Stimulated activated CD4-positive, alpha-beta T cell treated with anti-CD3 and anti-CD28 coated beads, Interleukin-4, amount 100 ng/mL, for 48 hours (primary cell): ENCODE measurements around the gene MMEL1.
A peak's percentile ranks its signal among the peaks of the same experiment; 100 is the strongest.
"Not testable (repeated sequence)": the region's sequence is repeated elsewhere in the genome, so short reads cannot be mapped to it uniquely, and the experiment has no call there.

Experiments used
- DNase-seq, 2 donors: peaks; one replicate each; pipeline ENCODE4 v3.0.0-alpha.2; 2020; ENCODE audit warnings: low read depth in 2 of 2

The MMEL1 gene

DNA sequence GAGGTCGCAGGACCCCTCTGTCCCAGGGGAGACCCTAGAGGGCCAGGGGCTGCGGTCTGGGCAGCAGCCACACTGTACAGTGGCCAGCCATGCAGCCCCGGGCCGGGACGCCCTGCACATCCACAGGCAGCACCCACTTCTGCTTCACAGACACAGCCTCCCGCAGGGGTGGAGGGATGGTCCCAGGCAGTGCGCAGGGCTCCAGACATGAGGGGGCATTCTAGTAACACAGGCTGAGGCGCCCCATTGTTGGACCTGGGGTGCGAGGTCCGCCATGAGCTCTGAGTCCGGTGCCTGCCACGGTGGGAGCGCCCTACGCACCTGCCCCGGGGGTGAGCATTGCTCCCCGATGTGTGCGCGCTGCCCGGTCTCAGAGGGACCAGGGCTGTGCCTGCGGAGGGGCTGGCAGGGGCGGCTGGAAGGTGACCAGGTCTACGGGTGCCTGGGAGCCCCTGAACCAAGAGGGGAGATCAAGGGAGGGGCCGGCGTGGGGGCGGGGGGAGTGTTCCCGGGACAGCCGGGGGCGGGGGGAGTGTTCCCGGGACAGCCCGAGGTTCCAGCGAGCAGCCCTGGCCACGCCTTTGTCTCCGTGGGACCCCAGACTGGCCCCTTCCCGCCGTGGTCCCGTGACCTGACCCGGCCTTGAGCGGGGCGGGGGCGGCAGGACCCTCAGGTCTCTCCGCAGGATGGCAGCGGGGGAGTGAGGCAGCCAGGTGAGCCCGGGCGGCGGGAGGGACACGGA lies 4.5 kb downstream of the MMEL1 start:
- no peak for DNase-seq

DNA sequence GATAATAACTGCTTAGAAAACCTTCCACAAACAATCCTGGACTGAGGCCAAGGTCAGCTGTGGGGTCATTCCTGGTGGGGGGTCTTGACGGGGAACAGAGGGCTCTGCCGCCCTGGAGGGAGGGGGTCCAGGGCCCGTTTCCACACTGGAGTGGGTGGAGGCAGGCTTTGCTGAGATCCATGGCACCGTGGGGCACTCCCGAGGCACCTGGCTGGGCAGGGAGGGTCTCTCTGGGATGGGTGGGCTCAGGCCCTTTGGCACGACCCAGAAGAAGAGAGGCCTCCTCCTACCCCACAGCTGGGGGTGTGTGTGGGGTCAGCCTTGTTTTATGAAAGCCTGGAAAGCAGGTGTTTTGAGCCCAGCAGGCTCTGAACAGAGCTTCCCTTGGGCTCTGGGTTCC lies 5.1 kb downstream of the MMEL1 start:
- DNase-seq, result no peak

- DNase-seq, result not testable (repeated sequence)
Measured at GRCh38 chr1:2625748-2626147, 7.1 kb downstream of the MMEL1 start.

DNA sequence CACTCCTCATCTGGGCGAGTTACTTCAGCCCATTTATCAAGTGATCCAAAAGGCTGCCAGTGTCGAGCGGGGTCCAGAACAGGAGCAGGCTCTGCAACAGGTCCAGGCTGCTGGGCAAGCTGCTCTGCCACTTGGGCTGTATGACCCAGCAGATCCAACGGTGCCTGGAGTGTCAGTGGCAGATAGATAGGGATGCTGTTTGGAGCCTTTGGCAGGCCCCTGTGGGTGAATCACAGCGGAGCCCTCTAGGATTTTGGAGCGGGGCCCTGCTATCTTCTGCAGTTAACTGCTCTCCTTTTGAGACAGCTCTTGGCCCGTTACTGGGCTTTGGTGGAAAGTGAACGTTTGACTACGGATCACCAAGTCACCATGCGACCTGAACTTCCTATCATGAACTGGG lies 7.5 kb downstream of the MMEL1 start:
- no peak for DNase-seq

GRCh38 chr1:2624735-2625300 lies 8.0 kb downstream of the MMEL1 start:
- DNase-seq, result no peak

DNA sequence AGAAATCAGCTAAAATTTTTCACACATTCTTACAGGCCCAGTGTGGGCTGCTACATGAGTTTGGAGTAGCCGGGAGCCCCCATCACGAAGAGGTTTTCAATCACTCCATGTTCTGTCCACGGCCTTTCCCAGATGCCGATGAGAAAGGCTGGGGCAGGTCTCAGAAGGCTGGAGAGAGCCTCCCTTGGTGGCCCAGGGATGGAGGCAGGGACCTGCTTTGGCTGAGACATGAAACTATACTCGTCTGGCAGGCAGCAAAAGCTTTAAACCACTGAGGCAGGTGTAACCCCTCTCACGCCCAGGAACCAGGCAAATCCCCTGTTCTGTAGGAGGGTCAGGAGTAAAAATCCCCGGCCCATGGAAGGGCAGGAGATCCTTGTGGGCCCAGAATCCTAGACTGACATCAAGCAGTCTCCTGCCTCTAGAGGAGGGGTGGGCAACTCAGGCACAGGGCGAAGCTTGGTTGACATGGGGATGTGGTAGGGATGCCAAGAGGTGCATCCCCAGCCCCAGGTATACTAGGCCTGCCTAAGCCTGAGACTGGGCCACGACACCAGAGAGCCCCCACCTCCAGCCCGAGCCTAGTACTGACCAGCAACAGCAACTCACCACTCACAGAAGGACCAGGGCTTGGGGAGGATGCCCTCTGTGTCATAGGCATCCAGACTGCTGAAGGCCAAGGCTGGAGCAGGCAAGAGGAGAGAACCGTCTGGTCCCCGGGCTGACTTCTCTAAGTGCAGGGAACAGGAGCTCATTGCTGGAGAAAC lies 9.1 kb downstream of the MMEL1 start:
- DNase-seq, result no peak

GRCh38 chr1:2617971-2618470 lies 14.8 kb downstream of the MMEL1 start:
- DNase-seq, result no peak

DNA sequence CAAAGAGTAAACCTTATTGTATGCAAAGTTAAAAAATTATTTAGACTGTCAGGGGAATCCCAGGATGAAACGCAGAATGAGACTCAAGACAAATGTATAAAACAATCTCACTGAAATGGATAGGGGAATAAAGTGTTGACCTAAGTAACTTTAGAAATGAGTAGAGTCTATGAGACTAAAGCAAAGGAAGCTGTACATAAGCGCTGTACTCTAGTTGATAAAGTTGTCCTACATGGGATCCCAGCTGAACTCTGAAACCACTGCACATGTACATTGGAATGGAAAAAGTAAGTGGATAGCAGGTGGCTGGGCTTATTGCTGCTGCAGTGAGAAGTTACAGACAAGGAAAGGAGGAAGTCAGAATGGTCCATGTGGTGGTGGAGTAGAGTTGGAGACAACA lies 18.7 kb downstream of the MMEL1 start:
- DNase-seq, result no peak

GRCh38 chr1:2612591-2613365 lies 20.0 kb downstream of the MMEL1 start:
- DNase-seq, result no peak

- no peak for DNase-seq
Measured at GRCh38 chr1:2611621-2612437, 21.0 kb downstream of the MMEL1 start.

- peak in 1 of 2 donors; percentile 51 for DNase-seq
Measured at GRCh38 chr1:2611031-2611501, 21.8 kb downstream of the MMEL1 start.

GRCh38 chr1:2610036-2610959 lies 22.5 kb downstream of the MMEL1 start:
- no peak for DNase-seq

DNA sequence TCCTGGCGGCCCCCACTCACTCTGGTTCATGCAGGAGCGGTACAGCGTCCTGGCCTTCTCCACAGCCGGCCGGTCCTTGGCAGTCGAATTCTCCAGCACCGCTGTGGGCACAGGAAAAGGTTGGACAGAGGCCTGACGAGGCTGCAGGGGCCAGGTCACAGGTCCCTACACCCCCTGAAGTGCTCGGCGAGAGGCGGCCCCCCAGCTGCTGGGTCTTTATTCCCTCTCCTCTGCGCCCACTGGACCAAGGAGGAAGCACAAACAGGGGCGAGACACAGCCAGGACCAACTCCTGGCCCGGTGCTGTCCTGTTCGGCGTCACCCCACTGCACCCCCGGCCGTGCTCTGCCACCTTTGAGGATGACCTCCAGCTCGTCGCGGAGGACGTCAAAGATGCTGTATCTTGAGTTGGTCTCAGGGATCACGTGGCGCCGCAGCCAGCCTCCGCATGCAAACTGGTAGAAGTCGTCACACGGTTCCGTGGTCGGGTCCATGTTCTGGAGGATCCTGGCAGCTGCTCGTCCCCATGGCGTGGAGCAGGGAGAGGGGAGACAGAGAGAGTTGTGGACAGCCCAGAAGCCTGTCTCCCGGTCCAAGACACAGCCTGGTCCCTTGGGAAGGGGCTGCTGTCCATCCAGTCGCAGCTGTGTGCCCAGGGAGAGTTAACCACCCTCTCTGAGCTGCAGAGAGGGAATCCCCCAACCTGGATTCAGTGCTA lies 23.3 kb downstream of the MMEL1 start:
- DNase-seq, result no peak

GRCh38 chr1:2607641-2608091 lies 25.1 kb downstream of the MMEL1 start:
- no peak for DNase-seq

- no peak for DNase-seq
Measured at GRCh38 chr1:2606881-2607621, 25.8 kb downstream of the MMEL1 start.

GRCh38 chr1:2606396-2606880 lies 26.4 kb downstream of the MMEL1 start:
- DNase-seq, result no peak

DNA sequence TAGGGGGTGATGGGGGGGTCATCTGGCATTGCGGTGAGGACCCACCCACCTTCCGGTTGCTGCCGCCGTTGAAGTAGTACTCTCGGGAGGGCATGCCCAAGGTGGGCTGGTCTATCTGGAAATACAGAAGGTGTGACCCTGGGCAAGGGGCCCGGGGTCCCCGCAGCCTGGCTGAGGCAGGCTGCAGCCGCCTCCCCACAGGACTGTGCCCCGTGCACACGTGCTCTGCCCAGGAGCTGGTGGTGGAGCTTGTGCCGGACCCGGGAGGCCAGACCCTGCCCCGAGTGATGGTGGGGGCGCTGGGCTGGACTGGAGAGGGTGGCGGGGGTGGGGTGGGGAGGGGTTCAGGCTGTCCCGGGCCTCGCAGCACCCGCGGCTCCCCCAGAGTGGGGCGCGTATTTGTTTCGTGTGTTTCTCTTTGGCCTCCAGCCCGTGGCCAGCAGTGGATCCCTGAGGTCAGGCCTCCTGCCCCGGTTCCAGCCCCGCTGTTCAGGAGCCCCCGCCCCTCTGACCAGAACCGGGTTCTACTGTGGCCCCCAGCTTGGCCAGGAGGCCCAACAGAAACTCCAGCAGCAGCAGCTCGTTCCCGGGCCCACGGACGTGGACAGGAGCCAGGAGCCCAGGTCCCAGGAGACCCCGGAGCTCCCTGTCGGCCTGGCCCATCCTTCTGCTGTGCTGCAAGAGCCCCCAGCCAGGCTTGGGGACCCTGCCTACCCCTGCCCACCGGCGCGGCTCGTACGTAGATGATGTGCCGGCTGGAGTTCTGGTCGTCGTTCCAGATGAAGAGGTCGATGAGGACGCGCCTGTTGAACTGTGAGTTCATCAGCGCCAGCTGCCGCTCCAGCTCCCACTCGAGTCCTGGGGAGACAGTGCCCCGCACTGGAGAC lies 27.1 kb downstream of the MMEL1 start:
- no peak for DNase-seq
